Measurements from ENCODE around the gene CDH18. TPM values are rescaled to one million over a fixed set of nuclear protein-coding genes. Genes with fewer than 3 reads are reported as not detected.

CDH18 gene
- total RNA-seq, 1 experiment from 2014 or later, result not detected

GRCh38 chr5:19615071-19615470 is 372.9 kb downstream of the CDH18 start:
- DNase-seq (ENCODE audit: low spot score), result no peak

DNA sequence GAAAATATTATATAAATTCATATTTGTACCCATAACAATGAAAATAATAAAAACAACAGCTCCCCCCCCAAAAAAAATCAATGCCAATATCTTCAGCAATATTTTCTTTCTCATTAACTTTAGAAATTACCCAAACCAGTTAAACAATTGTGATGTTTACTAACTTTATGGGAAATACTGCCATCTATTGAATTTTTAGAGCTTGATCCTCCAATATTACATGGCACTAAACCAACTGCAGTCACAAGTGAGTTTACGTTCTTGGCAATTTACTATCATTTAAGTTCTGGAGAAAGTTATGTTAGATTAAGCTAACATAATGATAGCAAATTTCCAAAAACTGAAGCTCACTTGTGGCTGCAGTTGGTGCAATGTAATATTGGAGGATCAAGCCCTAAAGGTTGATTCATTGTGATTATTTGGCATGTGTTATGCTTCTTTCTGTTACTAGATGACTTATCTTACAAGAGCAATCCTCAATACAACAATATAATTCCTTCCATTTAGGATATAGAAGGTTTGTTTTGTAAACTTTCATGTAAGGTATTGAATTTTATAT is 379.5 kb downstream of the CDH18 start:
- peak; percentile 58 for DNase-seq (ENCODE audit: low spot score)

DNA sequence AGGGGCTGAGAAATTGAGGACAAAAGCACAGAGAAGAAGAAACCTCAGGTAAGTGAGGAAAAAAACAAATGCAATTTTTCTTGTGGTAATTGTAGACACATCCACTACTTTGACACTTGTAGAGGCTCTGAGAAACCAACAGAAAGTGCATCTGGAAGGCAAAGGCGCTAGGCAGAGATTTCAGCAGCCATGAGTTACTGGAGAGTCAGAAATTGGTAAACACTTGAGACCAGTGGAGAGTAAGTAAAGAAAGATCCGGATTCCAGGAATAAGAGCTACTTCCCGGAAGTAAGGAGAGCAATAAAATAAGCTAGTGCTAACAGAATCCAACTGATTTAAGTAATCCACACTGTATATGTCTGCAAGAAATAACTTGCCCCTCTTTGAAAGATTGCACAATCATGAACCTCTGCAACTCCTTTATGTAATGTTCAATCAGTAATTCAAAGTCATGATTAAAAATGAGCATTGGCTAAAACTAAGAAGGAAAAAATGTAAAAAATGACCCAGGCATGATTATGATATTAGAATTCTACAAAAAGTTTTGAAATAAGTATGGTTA is 382.1 kb downstream of the CDH18 start:
- DNase-seq (ENCODE audit: low spot score), result no peak

- DNase-seq (ENCODE audit: low spot score), result no peak
Observed at GRCh38 chr5:19584131-19584530, 403.9 kb downstream of the CDH18 start.

GRCh38 chr5:19577882-19578281 is 410.1 kb downstream of the CDH18 start:
- DNase-seq (ENCODE audit: low spot score), result no peak

- no peak for DNase-seq (ENCODE audit: low spot score)
Observed at GRCh38 chr5:19568004-19568403, 420.0 kb downstream of the CDH18 start.

DNA sequence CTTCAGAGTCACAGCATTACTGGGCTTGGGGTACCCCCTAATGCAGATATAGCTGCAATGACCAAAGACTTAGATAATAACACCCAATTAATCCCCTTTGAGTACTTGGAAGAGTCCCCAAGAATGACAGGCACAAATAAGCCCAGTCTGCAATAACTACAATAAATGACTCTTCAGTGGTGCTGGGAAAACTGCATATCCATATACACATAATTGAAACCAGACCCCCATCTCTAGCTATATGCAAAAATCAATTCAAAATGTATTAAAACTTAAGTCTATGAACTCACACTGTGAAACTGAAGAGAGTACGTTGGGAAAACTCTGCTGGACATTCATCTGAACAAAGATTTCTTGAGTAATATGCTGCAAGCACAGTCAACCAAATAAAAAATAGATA is 422.5 kb downstream of the CDH18 start:
- DNase-seq (ENCODE audit: low spot score), result no peak

- DNase-seq (ENCODE audit: low spot score), result no peak
Observed at GRCh38 chr5:19564036-19564435, 424.0 kb downstream of the CDH18 start.

DNA sequence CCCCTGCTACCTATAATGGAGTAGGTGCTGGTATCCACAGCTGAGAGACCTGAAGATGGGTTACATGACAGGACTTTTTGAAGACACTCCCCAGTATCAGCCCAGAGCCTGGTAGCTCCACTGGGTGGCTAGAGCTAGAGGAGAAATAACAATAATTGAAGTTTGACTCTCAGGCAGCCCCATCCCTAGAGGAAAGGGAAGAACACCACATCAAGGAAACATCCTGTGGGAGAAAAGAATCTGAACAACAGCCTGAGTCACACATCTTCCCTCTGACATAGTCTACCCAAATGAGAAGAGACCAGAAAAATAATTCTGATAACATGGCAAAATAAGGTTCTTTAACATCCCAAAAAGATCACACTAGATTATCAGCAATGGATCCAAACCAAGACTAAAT is 432.1 kb downstream of the CDH18 start:
- DNase-seq (ENCODE audit: low spot score), result no peak

- no peak for DNase-seq (ENCODE audit: low spot score)
Observed at GRCh38 chr5:19555436-19555835, 432.6 kb downstream of the CDH18 start.

- DNase-seq (ENCODE audit: low spot score), result no peak
Observed at GRCh38 chr5:19554524-19554923, 433.5 kb downstream of the CDH18 start.

DNA sequence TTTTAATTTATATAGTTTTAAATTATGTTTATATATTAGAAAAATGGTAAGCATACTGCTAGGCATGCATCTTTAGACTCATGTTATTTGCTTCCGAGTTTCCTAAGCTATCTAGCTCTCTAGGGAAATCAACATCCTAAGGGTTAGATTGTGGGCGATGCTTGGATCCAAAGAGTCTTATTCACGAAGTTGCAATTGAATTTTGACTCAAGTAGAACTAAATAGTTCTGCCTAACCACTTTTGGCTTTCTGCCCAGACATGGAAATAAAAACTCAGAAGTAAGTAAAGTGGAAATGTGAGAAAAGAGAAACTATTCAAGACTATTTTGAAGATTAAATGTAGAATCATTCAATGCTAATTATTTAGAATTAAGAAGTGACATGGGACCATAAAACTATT is 440.4 kb downstream of the CDH18 start:
- DNase-seq (ENCODE audit: low spot score), result no peak

GRCh38 chr5:19546521-19546920 is 441.5 kb downstream of the CDH18 start:
- no peak for DNase-seq (ENCODE audit: low spot score)

- DNase-seq (ENCODE audit: low spot score), result no peak
Observed at GRCh38 chr5:19538607-19539006, 449.4 kb downstream of the CDH18 start.

GRCh38 chr5:19536387-19536786 is 451.6 kb downstream of the CDH18 start:
- no peak for DNase-seq (ENCODE audit: low spot score)

GRCh38 chr5:19534751-19535150 is 453.2 kb downstream of the CDH18 start:
- DNase-seq (ENCODE audit: low spot score), result no peak

DNA sequence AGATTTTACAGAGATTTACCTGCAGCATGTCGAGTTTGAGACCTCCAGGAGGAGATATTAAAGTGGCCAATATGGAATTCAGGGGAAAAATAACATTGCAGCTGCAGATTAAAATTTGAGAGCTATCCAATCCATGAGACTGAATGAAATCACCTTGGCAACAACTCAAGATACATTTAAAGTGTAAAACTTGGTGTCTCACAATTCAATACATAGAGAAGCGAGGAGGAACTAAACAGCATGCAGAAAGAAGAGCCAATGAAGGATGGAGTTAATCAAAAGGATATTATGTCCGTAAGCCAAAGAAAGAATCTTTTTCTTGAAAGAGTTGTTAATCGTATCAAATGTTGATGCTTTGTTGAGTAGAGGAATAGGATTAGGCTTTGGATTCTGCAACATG is 455.1 kb downstream of the CDH18 start:
- DNase-seq (ENCODE audit: low spot score), result no peak

DNA sequence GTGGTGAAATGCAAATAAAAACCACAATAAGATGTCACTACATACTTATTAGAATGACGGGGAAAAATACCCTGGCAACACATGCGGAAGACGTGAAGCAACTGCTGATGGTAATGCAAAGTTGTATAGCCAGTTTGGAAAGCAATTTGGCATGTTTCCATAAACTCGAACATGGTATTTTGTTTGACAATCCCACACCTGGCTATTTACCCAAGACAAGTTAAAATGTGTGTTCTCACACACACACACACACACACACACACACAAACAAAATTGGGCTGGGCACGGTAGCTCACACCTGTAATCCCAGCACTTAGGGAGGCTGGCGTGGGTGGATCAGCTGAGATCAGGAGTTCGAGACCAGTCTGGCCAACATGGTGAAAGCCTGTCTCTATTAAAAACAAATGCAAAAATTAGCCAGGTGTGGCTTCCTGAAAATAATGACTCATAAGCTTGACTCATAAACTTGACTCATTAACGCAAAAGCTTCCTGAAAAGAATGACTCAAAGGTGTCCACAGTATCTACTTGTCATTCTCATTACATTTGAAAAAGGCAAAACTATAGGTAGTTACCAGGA is 456.5 kb downstream of the CDH18 start:
- peak; percentile 96 for DNase-seq (ENCODE audit: low spot score)

DNA sequence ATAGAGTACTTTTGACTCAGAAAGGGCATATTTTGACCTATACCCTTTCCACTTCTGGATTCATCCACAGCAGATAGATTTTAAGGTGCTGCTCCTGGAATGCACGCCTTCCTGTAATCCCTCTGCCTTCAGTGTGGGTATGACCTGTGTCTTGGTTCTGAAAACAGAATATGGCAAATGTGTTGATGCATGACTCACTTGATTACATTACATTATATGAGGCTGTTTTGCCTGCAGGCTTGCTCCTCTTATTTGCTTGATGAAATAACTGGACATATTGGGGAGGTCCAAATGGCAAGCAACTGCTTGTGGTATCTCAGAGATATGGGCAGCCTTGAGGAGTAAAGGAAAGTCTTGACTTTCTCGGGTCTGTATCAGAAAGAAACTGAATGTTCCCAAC is 468.6 kb downstream of the CDH18 start:
- no peak for DNase-seq (ENCODE audit: low spot score)

DNA sequence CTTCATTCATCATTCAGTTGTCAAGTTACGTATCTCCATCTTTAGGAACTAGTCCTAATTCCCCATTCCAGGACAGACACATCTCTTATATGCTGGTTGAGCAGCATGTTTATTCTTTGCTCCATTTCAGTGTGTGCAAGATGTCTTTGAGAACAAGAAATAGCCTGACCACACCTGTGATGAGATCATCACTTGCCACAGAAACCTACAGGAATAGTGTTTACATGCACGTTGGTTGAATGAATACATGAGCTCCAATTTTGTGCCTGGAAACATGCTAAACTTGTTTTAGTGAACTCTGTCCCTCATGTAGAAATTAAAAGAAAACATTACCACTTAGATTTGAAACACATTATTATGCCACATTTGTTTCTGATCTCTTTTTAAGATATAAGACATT is 489.1 kb downstream of the CDH18 start:
- no peak for DNase-seq (ENCODE audit: low spot score)

- DNase-seq (ENCODE audit: low spot score), result no peak
Observed at GRCh38 chr5:19497229-19497815, 490.7 kb downstream of the CDH18 start.

- no peak for DNase-seq (ENCODE audit: low spot score)
Observed at GRCh38 chr5:19496056-19496455, 491.9 kb downstream of the CDH18 start.

- DNase-seq (ENCODE audit: low spot score), result no peak
Observed at GRCh38 chr5:19492861-19493260, 495.1 kb downstream of the CDH18 start.
